ENCODE measurements around the gene VRK3. TPM values are rescaled to one million over a fixed set of nuclear protein-coding genes. Genes with fewer than 3 reads are reported as not detected.

VRK3 gene
- total RNA-seq, 2 experiments from 2014 or later: 81.2 to 82.1 TPM

DNA sequence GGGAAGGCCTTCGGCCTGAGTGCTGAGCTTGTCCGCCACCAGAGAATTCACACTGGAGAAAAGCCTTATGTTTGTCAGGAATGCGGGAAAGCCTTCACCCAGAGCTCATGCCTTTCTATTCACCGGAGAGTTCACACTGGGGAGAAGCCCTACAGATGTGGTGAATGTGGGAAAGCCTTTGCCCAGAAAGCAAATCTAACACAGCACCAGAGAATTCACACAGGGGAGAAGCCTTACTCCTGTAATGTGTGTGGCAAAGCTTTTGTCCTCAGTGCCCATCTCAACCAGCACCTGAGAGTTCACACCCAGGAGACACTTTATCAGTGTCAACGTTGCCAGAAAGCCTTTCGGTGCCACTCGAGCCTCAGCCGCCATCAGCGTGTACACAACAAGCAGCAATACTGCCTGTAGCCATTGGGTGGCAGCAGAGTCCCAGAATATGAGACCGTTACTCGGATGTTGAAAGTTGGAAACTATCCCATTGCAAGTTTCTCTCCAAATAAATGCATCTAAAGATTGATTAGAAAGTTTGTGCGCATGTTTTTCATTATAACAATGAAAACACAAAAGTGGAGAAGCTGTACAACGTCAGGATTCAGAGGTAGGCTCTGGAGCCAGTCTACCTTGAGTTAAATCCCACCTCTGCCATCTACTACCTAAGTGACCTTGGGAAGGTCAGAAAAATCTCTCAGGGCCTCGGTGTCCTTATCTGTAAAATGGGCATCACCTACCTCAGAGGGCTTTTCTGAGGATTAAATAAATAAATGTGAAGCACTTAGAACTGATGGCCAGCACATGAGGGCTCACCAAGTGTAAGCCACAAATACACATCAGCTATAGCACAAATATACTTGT is 21.7 kb upstream of the VRK3 start:
- H3K27me3 Mint-ChIP-seq: peaks cover 14% of the 10 kb centered on the region
- DNase-seq (peak; percentile 43), ATAC-seq (ENCODE audit: low read depth) (no peak)
- peaks cover 64% of the 10 kb centered on the region for H3K36me3 Mint-ChIP-seq
- H3K4me3 Mint-ChIP-seq: no peak overlapping the region
- no peak overlapping the region for H3K27ac Mint-ChIP-seq
- H3K4me1 Mint-ChIP-seq: peaks cover 8% of the 10 kb centered on the region
- peaks cover 36% of the 10 kb centered on the region for H3K9me3 Mint-ChIP-seq
- POLR2A ChIA-PET: no interaction called here

DNA sequence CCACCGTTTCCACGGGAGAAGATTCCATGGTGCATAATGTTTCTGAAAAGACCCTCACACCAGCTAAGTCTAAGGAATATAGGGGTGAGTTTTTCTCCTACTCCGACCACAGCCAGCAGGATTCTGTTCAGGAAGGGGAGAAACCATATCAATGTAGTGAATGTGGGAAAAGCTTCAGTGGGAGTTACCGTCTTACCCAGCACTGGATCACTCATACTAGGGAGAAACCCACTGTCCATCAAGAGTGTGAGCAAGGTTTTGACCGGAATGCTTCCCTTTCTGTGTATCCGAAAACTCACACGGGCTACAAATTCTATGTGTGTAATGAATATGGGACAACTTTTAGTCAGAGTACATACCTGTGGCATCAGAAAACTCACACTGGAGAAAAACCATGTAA is 19.8 kb upstream of the VRK3 start:
- POLR2A ChIA-PET: no interaction called here
- Mint-ChIP-seq H3K4me1 (no peaks in the 10 kb centered on the region), H3K36me3 (peaks cover 78% of the 10 kb centered on the region), H3K4me3 (no peak overlapping the region), H3K9me3 (peaks cover 36% of the 10 kb centered on the region), H3K27ac (no peak overlapping the region), H3K27me3 (no peaks in the 10 kb centered on the region)
- no peak for DNase-seq
- ATAC-seq (ENCODE audit: low read depth): no peak

DNA sequence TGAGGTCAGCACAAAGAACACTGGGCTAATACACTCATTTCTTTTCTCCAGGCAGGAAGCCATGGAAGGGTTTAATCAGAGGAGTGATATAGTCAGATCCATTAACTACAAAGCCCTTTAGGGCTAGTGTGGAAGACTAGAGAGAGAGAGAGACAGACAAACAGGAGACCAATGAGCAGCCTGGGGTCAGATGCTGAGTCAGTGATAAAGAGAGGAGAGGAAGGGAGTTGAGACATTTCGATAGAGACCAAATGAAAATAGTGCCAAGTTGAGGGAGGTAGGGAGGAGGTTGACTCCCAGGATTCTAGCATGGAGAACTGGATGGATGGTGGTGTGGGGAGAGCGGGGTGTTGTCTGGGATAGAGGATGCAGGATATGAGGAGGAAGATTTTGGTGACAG is 18.8 kb upstream of the VRK3 start:
- DNase-seq: no peak
- H3K9me3 Mint-ChIP-seq: peaks cover 36% of the 10 kb centered on the region
- POLR2A ChIA-PET: no interaction called here
- peaks cover 83% of the 10 kb centered on the region for H3K36me3 Mint-ChIP-seq
- H3K4me1 Mint-ChIP-seq: no peaks in the 10 kb centered on the region
- ATAC-seq (ENCODE audit: low read depth): no peak
- H3K27ac Mint-ChIP-seq: no peak overlapping the region
- no peaks in the 10 kb centered on the region for H3K27me3 Mint-ChIP-seq
- H3K4me3 Mint-ChIP-seq: no peak overlapping the region

DNA sequence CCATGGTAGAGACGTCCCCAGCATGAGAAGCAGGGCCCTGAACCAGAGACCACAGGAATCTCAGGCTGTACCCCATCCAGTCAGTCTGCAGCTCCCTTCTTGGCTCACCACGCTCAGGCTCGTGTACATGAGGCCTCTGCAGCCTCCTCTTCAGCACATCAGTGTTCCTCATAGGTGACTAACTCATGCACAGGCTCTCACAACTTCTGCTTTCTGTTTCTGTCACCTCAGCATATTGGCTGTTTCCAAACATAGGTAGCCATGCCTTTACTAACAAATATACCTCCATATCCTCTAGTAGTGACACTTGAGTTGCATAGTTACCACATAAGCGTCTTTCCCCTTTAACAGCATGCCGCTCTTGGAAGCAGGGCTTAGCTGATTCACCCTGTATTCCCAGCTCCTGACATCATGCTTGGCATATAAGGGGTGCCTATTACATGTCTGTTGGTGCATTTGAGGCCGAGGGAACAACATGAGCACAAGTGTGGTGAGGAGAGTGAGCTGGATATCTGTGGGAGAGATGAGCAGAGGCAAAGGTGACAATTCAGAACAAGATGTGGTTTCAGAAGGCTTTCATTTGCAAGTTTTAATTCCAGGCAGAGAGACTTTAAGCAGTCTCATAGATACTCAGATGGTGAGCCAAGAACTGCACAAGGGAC is 17.3 kb upstream of the VRK3 start:
- POLR2A ChIA-PET: no interaction called here
- Mint-ChIP-seq H3K27me3 (no peaks in the 10 kb centered on the region), H3K36me3 (peaks cover 75% of the 10 kb centered on the region), H3K4me1 (peaks cover 2% of the 10 kb centered on the region), H3K27ac (no peak overlapping the region), H3K9me3 (peaks cover 34% of the 10 kb centered on the region), H3K4me3 (no peak overlapping the region)
- DNase-seq (no peak), ATAC-seq (ENCODE audit: low read depth) (no peak)

DNA sequence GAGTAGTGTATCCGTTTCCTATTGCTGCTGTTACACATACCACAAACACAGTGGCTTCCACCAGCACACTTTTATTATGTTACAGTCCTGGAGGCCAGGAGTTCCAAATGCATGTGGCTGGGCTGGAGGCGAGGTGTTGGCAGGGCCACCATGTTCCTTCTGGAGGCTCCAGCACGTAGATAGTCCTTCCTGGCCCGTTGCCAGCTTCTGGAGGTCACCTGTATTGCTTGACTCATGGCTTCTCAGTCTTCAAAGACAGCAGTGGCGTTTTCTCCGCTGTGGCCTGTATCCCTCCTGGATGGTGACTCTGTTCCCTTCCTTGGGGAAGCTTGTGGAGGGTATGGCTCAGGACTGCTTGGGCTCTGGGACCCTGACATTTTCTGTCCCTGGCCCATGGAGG is 15.8 kb upstream of the VRK3 start:
- Mint-ChIP-seq H3K27me3 (no peaks in the 10 kb centered on the region), H3K4me3 (no peak overlapping the region), H3K9me3 (peaks cover 29% of the 10 kb centered on the region), H3K27ac (no peak overlapping the region), H3K4me1 (peaks cover 2% of the 10 kb centered on the region), H3K36me3 (peaks cover 71% of the 10 kb centered on the region)
- DNase-seq (no peak), ATAC-seq (ENCODE audit: low read depth) (no peak)
- POLR2A ChIA-PET: no interaction called here

DNA sequence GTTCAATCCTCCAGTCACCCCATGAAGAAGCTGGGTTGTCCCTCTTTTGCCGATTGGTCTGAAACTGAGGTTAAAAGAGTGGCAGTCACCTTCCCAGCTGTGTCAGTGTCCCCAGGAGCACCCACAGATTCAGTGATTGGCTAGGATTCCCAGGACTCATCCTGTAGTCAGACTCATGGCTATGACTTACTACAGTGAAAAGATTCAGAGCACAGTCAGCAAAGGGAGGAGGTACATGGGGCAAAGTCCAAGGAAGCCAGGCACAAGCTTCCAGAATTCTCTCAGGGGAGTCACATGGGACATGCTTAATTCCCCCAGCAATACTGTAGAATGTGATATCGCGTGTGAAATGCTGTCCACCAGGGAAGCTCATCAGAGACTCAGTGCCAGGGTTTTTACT is 14.8 kb upstream of the VRK3 start:
- POLR2A ChIA-PET: no interaction called here
- peaks cover 67% of the 10 kb centered on the region for H3K36me3 Mint-ChIP-seq
- no peak overlapping the region for H3K27ac Mint-ChIP-seq
- peaks cover 20% of the 10 kb centered on the region for H3K9me3 Mint-ChIP-seq
- ATAC-seq (ENCODE audit: low read depth) (no peak), DNase-seq (no peak)
- H3K4me1 Mint-ChIP-seq: peaks cover 2% of the 10 kb centered on the region
- no peaks in the 10 kb centered on the region for H3K27me3 Mint-ChIP-seq
- no peak overlapping the region for H3K4me3 Mint-ChIP-seq

DNA sequence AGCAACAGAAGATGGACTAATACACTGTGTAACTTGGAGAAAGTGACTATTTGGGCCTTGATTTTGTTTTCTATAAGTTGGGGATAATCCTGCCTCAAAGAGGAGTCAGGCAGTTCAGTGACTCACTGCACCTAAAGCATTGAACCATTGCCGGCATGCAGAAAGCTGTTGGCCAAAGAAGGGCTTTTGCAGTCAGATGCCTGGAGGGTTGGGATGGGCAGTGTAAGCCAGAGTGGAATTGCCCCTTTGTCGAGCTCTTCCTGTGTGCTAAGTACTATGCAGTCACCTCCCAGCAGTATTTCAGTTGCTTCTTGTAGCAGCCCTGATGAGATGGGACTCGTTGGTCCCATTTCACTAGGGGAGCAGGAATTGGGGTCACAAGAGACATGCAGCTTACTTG is 11.7 kb upstream of the VRK3 start:
- Mint-ChIP-seq H3K27me3 (no peaks in the 10 kb centered on the region), H3K4me3 (no peak overlapping the region), H3K36me3 (peaks cover 62% of the 10 kb centered on the region), H3K4me1 (peaks cover 2% of the 10 kb centered on the region), H3K9me3 (no peaks in the 10 kb centered on the region), H3K27ac (no peak overlapping the region)
- DNase-seq (no peak), ATAC-seq (ENCODE audit: low read depth) (no peak)
- POLR2A ChIA-PET: no interaction called here

DNA sequence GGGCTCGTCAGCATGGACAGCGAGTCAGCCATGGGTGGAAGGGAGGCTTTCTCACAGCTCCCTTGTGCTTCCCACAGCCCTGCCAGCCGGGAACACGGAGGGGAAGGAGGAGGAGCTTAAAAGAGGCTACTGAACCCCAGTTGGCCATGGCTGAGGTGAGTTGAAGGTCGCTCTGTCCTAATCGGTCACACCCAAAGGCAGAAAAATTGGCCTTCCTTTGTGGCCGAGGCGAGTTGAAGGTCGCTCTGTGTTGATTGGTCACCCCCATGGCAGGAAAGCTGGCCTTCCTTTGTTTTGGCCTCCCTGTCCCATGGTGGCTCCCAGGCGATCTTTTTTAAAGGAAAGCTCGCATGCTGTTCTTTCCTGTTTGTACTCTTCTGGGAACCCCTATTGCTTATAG is 5.8 kb upstream of the VRK3 start:
- no peaks in the 10 kb centered on the region for H3K27me3 Mint-ChIP-seq
- no peak for ATAC-seq (ENCODE audit: low read depth)
- H3K9me3 Mint-ChIP-seq: peaks cover 2% of the 10 kb centered on the region
- no peak for DNase-seq
- peaks cover 8% of the 10 kb centered on the region for H3K4me1 Mint-ChIP-seq
- no peak overlapping the region for H3K4me3 Mint-ChIP-seq
- POLR2A ChIA-PET: no interaction called here
- peaks cover 47% of the 10 kb centered on the region for H3K36me3 Mint-ChIP-seq
- no peak overlapping the region for H3K27ac Mint-ChIP-seq

DNA sequence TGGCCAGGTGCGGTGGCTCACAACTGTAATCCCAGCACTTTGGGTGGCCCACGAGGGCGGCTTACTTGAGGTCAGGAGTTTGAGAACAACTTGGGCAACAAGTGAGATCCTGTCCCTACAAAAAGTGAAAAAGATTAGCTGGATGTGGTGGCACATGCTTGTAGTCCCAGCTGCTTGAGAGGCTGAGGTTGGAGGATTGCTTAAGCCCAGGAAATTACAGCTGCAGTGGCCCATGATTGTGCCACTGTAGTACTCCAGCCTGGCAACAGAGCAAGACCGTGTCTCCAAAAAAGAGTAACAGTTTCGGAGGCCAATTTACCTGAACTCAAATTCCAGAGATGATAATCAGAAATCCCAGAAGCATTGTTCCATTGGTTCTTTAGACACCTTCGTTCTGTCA is 5.1 kb upstream of the VRK3 start:
- Mint-ChIP-seq H3K9me3 (peaks cover 4% of the 10 kb centered on the region), H3K4me3 (no peak overlapping the region), H3K4me1 (peaks cover 11% of the 10 kb centered on the region), H3K36me3 (peaks cover 43% of the 10 kb centered on the region), H3K27me3 (no peaks in the 10 kb centered on the region), H3K27ac (no peak overlapping the region)
- ATAC-seq (ENCODE audit: low read depth) (no peak), DNase-seq (no peak)
- POLR2A ChIA-PET: no interaction called here

DNA sequence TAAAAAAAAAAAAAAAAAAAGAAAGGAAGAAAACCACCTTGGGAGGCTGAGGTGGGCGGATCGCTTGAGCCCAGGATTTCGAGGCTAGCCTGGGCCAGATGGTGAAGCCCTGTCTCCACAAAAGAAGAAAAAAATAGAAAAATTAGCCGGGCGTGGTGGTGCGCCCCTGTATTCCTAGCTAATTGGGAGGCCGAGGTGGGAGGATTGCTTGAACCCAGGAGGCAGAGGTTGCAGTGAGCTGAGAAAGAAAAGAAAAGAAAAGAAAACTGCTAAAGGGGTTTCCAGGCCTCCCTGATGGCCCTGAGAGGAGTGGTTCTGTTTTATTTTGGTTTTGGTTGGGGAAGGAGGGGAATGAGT is 1.4 kb upstream of the VRK3 start:
- H3K36me3 Mint-ChIP-seq: peaks cover 17% of the 10 kb centered on the region
- POLR2A ChIA-PET: no interaction called here
- no peaks in the 10 kb centered on the region for H3K27me3 Mint-ChIP-seq
- ATAC-seq (ENCODE audit: low read depth) (no peak), DNase-seq (no peak)
- H3K4me1 Mint-ChIP-seq: peaks cover 21% of the 10 kb centered on the region
- peak overlapping the region; percentile 93 for H3K4me3 Mint-ChIP-seq
- H3K9me3 Mint-ChIP-seq: peaks cover 4% of the 10 kb centered on the region
- no peak overlapping the region for H3K27ac Mint-ChIP-seq

DNA sequence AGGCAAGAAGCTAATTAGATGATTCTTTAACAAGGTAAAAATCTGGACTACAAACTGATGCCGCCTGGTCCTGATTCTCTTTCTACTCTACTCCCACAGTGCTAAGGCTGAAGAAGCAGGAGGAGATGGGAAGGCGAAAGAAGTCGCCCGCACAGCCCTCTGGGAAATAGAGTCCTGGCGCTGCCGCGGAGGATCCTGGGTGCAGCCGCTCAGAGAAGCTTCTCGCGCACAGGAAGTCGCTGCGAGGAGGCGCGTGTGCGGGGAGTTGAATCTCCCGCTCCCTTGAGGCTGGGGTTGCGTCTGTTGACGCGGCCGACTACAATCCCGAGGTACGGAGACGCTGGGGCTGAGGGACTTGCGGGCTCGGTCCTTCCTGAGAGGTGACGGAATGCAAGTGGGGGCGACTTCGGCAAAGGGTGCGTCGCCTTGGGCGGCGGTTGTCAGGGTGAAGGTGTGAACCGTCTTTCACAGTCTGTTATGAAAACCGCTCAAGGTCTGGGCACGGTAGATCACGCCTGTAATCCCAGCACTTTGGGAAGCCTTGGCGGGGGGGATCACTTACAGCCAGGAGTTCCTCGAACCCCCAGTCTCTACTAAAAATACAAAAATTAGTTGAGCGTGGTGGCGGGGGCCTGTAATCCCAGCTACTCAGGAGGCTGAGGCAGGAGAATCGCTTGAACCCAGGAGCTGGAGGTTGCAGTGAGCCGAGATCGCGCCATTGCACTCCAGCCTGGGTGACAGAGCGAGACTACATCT is 800 bp upstream of the VRK3 start, which contains the start of gene ZNF473:
Gene ZNF473 (plus strand): TSS at position 212 of the 756 bp plus-strand sequence. CDS start 5,078 bp downstream, outside the sequence.
- DNase-seq (peak; percentile 85), ATAC-seq (ENCODE audit: low read depth) (peak; percentile 73)
- POLR2A ChIA-PET: interaction anchor here (0.7 to 2.4 kb wide), 4 partner anchors 32 to 486 kb away, joined by 3 to 19 read pairs (median 3); partner anchors contain the start of genes ATF5, JOSD2, NUP62 and SCAF1
- Mint-ChIP-seq H3K27me3 (no peaks in the 10 kb centered on the region), H3K27ac (peak within 1 kb of the TSS; percentile 91), H3K4me3 (peak within 1 kb of the TSS; percentile 93), H3K9me3 (peaks cover 4% of the 10 kb centered on the region), H3K36me3 (peaks cover 13% of the 10 kb centered on the region), H3K4me1 (peaks cover 21% of the 10 kb centered on the region)

DNA sequence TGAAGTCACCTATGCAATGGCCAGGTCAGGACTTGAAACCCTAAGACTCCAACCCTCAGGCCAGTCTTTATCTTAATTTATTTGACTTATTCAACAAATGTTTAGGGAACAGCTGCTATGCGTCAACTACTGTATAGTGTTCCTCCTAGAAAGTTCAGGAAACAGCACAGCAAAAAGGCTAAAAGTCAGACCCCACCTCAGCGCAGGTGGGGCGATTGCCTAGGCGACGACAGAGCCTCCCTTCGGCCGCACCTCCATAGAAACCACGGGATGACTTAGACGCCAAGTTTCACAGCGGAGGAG is 502 bp downstream of the VRK3 start:
- peak overlapping the region; percentile 91 for H3K27ac Mint-ChIP-seq
- POLR2A ChIA-PET: interaction anchor here (1.6 to 2.4 kb wide), 2 partner anchors 31 to 95 kb away, joined by 3 to 19 read pairs; partner anchors contain the start of genes ATF5 and NUP62
- H3K36me3 Mint-ChIP-seq: peaks cover 14% of the 10 kb centered on the region

DNA sequence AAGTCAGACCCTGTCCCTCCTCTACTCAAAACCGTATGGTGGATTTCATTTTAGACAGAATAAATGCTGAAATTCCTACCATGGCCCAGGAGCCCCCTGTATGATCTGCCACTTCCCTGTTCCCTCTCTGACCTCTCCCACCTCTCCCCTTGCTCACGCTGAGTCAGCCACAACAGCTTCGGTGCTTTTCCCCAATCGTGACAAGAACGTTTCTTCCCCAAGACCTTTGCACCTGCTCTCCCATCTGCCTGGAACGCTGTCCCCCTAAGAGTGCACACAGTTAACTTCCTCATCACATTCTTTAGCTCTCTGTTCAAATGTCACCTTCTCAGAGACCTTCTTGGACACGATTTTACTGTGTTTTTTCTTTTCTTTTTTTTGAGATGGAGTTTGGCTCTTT is 2.3 kb downstream of the VRK3 start:
- DNase-seq: no peak
- Mint-ChIP-seq H3K4me1 (peaks cover 24% of the 10 kb centered on the region), H3K9me3 (peaks cover 4% of the 10 kb centered on the region), H3K27me3 (no peaks in the 10 kb centered on the region), H3K36me3 (peaks cover 16% of the 10 kb centered on the region), H3K27ac (no peak overlapping the region), H3K4me3 (no peak overlapping the region)
- POLR2A ChIA-PET: no interaction called here
- no peak for ATAC-seq (ENCODE audit: low read depth)

More for the DNA sequence above, 502 bp downstream of the VRK3 start:
- peaks cover 24% of the 10 kb centered on the region for H3K4me1 Mint-ChIP-seq
- DNase-seq (no peak), ATAC-seq (ENCODE audit: low read depth) (no peak)
- H3K9me3 Mint-ChIP-seq: peaks cover 4% of the 10 kb centered on the region
- no peaks in the 10 kb centered on the region for H3K27me3 Mint-ChIP-seq
- H3K4me3 Mint-ChIP-seq: peak overlapping the region; percentile 93
